Tibial nerve (tissue), 4 donors: ENCODE measurements around the gene SCN4B. TPM values are rescaled to one million over a fixed set of nuclear protein-coding genes. Genes with fewer than 3 reads are reported as not detected.

Source experiments
- DNase-seq, 2 donors: peaks; one replicate each; pipeline ENCODE4 v3.0.0-alpha.2; 2019; ENCODE audit warnings: low spot score in 2 of 2
- H3K27ac ChIP-seq, 4 donors: fragments of 200-600 bp; sonication (generic) in 3 of 4; one replicate each; pipeline ENCODE4 v1.5.1; 2017 to 2019; ENCODE audit warnings: mild to moderate bottlenecking in 1 of 4
- H3K27me3 ChIP-seq, 2 donors: fragments of 200-600 bp; sonication (generic) in 1 of 2; one replicate each; pipeline versions ENCODE4 v1.5.1 to v1.6.0; 2017 to 2019
- H3K36me3 ChIP-seq, 3 donors: fragments of 200-600 bp; sonication (generic); one replicate each; pipeline ENCODE4 v1.5.1; 2018 to 2019
- H3K4me1 ChIP-seq, 4 donors: fragments of 200-600 bp; sonication (generic) in 3 of 4; one replicate each; pipeline ENCODE4 v1.5.1; 2017 to 2019
- H3K4me3 ChIP-seq, 4 donors: fragments of 200-600 bp; sonication (generic) in 3 of 4; one replicate each; pipeline ENCODE4 v1.5.1; 2017 to 2019; ENCODE audit warnings: mild to moderate bottlenecking in 1 of 4, moderate library complexity in 1 of 4
- H3K9me3 ChIP-seq, 4 donors: fragments of 200-600 bp; sonication (generic) in 3 of 4; one replicate each; pipeline ENCODE4 v1.5.1; 2017 to 2019
- EP300 ChIP-seq, 2 donors: sonication (generic); formaldehyde crosslinking; IDR thresholded peaks; one replicate each; pipeline ENCODE4 v1.6.1; 2017; ENCODE audit warnings: antibody characterized with exemption in 2 of 2, mild to moderate bottlenecking in 1 of 2
- POLR2A ChIP-seq, 2 donors: fragments of 450-650 bp; IDR thresholded peaks; one replicate each; pipeline ENCODE4 v1.6.1; 2017; ENCODE audit warnings: antibody characterized with exemption in 2 of 2, mild to moderate bottlenecking in 2 of 2, moderate library complexity in 2 of 2
- whole genome bisulfite sequencing, 2 donors: methylation state at CpG; one replicate each; pipeline ENCODE4 v1.1.5; 2018; 5-methylcytosine and 5-hydroxymethylcytosine counted together
- total RNA-seq, 4 donors: library from RNA; depleted of rRNA; stranded (reverse); fragments of >200 nt; gene quantifications; one replicate each; pipeline ENCODE4 v1.1.0, GENCODE V29; 2016
- TF ChIP-seq, protein P1 (sequence below), 5 experiments: fragments of 200-600 bp in 3 of 5; fragments of 450-650 bp in 2 of 5; sonication (generic) in 3 of 5; IDR thresholded peaks; one replicate each; pipeline ENCODE4 v1.5.1; 2016 to 2019; ENCODE audit warnings: antibody characterized with exemption in 5 of 5, mild to moderate bottlenecking in 3 of 5, moderate library complexity in 2 of 5

Gene SCN4B
- total RNA-seq, result 1 to 10 TPM in 2 of 4 donors, under 1 TPM in 2; 0.66 to 4.1 (median 1.1) TPM

DNA sequence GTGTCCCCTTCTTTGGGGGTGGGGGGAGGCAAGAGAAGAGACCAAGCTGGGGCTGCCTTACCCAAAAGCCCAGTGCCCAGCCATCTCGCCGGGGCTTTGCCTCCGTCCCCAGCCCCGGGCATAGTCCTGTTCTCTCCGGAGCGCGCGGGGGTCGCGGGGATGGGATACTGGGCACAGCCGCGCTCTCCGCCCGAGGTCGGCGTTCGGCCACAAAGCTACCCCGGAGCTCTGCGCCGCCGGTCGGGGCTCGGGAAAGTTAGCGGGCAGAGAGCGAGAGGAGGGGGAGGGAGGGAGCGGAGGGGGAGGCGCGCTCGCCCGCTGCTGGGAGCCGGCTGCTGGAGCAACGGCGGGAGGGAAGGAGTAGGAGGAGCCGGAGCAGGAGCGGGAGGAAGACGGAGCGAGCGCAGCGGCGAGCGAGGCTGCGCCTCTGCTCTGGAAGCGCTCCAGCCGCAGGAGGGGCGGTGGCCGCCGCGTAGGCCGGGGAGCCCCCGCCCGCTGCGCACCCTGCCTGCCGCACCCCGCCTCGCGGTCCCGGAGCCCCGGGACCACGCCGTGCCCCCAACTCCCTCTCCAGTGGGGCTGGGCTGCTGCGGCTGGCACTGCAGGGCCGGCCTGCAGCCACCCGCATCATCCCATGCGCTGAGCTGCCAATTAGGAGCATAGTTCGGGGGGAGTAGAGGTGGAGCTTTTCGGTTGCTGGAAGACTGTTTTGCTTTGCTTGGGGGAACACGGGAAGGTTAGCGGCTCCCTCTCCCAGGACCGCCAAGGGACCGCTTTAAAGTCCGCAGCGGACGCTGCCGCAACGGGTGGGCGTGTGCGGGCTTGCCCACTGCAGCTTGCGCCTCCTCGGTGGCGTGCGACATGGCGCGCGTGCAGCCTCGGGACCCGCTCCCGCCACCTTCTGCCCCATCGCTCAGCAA is at the start of gene SCN4B:
SCN4B (minus strand) TSS at position 272 of the 920 bp plus-strand sequence; CDS start at position 122, 150 bp downstream.
- no peak for DNase-seq
- Histone ChIP-seq H3K27ac (no peak within 1 kb of the TSS), H3K36me3 (no peaks in the 10 kb centered on the region), H3K9me3 (no peaks in the 10 kb centered on the region), H3K27me3 (peaks cover 0 to 74% of the 10 kb centered on the region in 2 donors), H3K4me1 (peaks cover 0 to 26% (median 11%) of the 10 kb centered on the region in 4 donors), H3K4me3 (peak within 1 kb of the TSS; percentile 31 to 57 (median 40))
- WGBS, 2 donors, result 0 to 1% methylated on average over 43 to 60 of the region's 88 CpGs
- TF ChIP-seq, protein P1, sequence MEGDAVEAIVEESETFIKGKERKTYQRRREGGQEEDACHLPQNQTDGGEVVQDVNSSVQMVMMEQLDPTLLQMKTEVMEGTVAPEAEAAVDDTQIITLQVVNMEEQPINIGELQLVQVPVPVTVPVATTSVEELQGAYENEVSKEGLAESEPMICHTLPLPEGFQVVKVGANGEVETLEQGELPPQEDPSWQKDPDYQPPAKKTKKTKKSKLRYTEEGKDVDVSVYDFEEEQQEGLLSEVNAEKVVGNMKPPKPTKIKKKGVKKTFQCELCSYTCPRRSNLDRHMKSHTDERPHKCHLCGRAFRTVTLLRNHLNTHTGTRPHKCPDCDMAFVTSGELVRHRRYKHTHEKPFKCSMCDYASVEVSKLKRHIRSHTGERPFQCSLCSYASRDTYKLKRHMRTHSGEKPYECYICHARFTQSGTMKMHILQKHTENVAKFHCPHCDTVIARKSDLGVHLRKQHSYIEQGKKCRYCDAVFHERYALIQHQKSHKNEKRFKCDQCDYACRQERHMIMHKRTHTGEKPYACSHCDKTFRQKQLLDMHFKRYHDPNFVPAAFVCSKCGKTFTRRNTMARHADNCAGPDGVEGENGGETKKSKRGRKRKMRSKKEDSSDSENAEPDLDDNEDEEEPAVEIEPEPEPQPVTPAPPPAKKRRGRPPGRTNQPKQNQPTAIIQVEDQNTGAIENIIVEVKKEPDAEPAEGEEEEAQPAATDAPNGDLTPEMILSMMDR (IDR thresholded peaks at IDR 0.05), result no peak
- TF ChIP-seq EP300 (IDR thresholded peaks at IDR 0.05) (no peak), POLR2A (IDR thresholded peaks at IDR 0.05) (no peak)

DNA sequence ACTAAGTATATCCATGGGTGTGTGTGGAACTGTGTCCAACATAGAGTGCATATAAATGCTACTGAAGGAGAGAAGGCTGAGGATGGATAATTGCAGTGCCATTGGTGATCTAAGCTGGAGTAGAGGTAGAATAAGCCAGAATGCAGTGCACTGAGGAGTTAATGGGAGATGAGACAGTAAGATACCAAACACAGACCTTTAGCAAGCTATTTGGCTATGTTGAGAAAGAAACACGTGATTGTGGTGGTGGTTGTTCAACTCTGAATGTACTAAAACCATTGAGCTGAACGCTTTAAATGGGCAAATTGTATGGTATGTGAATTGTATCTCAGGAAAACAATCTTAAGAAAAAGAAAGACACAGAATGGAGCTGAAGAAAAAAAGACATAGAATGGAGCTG is 49.3 kb upstream of the SCN4B start:
- H3K27ac ChIP-seq, result peak overlapping the region in 1 of 4 donors; percentile 23
- peaks cover 0 to 9% (median 0%) of the 10 kb centered on the region in 4 donors for H3K4me1 ChIP-seq
- no peaks in the 10 kb centered on the region for H3K27me3 ChIP-seq
- no peaks in the 10 kb centered on the region for H3K36me3 ChIP-seq
- no peaks in the 10 kb centered on the region for H3K9me3 ChIP-seq
- TF ChIP-seq, protein P1 (IDR thresholded peaks at IDR 0.05), result no peak
- no peak for TF ChIP-seq POLR2A (IDR thresholded peaks at IDR 0.05)
- no peak for TF ChIP-seq EP300 (IDR thresholded peaks at IDR 0.05)
- 81 to 83% methylated on average over 2 of the region's 2 CpGs for WGBS, 2 donors
- no peak overlapping the region for H3K4me3 ChIP-seq
- no peak for DNase-seq

DNA sequence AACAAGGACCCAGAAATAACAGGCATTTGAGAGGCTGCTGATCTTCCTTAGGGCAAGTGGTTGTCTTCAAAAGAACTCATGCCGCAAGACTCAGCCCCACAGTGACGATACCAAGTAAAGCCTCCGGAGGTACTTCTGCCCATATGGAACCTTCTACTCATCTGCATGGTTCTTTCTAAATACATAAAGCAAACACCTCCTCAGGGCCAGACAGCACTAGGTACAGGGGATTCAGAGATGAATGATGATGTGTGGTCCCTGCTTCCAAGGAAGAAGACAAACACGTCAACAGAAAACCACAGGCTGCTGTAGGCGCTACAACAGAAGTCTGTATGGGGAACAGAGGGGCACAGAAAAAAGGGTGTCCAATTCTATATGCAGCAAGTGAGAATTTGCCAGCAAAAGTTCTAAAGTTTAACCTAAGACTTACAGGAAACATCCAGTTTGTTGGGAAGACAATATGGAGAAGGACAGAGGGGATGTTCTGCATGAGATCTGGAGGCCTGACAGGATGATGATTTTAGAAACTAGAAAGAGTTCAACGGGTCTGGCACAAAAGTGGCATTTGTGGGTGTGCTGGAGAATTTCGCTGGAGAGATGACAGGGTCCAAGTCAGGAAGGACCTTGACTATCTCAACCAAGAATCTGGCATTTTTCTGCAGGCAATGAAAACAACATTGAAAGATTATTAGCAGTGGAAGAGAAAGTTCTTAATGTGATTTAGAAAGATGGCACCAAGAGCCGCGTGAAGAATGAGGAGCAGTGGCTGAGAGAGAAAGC is 48.5 kb upstream of the SCN4B start:
- no peaks in the 10 kb centered on the region for H3K36me3 ChIP-seq
- H3K4me3 ChIP-seq, result no peak overlapping the region
- 90 to 94% methylated on average over 9 of the region's 9 CpGs for WGBS, 2 donors
- no peaks in the 10 kb centered on the region for H3K27me3 ChIP-seq
- H3K27ac ChIP-seq, result no peak overlapping the region
- TF ChIP-seq, protein P1 (IDR thresholded peaks at IDR 0.05), result no peak
- no peak for TF ChIP-seq EP300 (IDR thresholded peaks at IDR 0.05)
- no peak for TF ChIP-seq POLR2A (IDR thresholded peaks at IDR 0.05)
- H3K9me3 ChIP-seq, result no peaks in the 10 kb centered on the region
- no peak for DNase-seq
- peaks cover 0 to 9% (median 0%) of the 10 kb centered on the region in 4 donors for H3K4me1 ChIP-seq

DNA sequence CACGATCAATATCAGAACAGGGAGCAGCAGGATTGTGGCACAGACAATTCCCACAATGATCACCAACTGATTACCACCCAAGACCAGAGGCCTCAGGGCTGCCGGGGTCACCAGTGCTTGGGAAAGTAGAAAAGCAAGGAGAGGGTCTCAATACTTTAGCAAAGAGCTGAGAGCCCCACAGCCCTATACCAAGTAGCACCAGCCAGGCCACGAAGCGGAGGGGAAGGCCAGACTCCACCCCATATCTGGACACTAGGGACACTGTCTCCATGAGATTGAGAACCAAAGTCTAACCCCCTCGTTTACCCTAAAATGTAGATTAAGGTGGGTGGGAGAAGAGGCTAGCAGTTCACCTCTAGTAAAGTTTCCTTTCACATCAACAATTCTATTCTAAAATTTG is 47.9 kb upstream of the SCN4B start:
- Histone ChIP-seq H3K4me3 (no peak overlapping the region), H3K27me3 (no peaks in the 10 kb centered on the region), H3K9me3 (no peaks in the 10 kb centered on the region), H3K27ac (no peak overlapping the region), H3K36me3 (no peaks in the 10 kb centered on the region), H3K4me1 (peaks cover 0 to 11% (median 0%) of the 10 kb centered on the region in 4 donors)
- DNase-seq, result no peak
- TF ChIP-seq, protein P1 (IDR thresholded peaks at IDR 0.05), result no peak
- TF ChIP-seq POLR2A (IDR thresholded peaks at IDR 0.05), result no peak
- no peak for TF ChIP-seq EP300 (IDR thresholded peaks at IDR 0.05)
- 81 to 87% methylated on average over 5 of the region's 5 CpGs for WGBS, 2 donors
